Fibroblast of villous mesenchyme (primary cell): Measurements from ENCODE around the gene PGC. TPM values are rescaled to one million over a fixed set of nuclear protein-coding genes. Genes with fewer than 3 reads are reported as not detected.
A peak's percentile ranks its signal among the peaks of the same experiment; 100 is the strongest.

Experiments
- DNase-seq: peaks from one replicate; pipeline ENCODE4 v3.0.0-alpha.2; 2010; ENCODE audit warnings: low read depth
- H3K4me3 ChIP-seq: 2 replicates; pipeline ENCODE4 v1.5.1; 2011; ENCODE audit warnings: low read depth, mild to moderate bottlenecking, low read length
- total RNA-seq: library from RNA; depleted of rRNA; stranded (reverse); fragments of >200 nt; gene quantifications from 2 replicates; pipeline ENCODE4 v1.2.3, GENCODE V29; 2012
- TF ChIP-seq, protein P1 (sequence below): IDR thresholded peaks from 2 replicates; pipeline ENCODE4 v1.5.1; 2012; ENCODE audit warnings: low read depth, mild to moderate bottlenecking, low read length; ENCODE audit not compliant: insufficient read depth

The PGC gene
- total RNA-seq, 1 donor: not detected

DNA sequence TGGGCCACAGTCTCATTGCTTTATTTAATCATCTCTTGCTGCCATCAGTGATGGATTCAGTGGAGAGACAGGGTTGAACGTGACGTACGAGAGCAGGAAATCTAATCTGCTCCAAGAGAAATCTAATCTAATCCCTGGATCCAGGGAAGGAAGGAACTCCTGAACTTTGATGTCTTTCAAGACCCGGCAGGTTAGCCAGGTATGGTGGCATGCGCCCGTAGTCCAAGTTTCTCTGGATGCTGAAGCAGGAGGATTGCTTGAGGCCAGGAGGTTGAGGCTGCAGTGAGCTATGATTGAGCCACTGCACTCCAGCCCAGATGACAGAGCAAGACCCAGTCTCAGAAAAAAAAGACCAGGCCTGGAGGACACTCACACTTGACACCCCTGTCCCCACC lies 11.4 kb upstream of the PGC start:
- DNase-seq: no peak
- H3K4me3 ChIP-seq: no peak overlapping the region
- TF ChIP-seq, protein P1, sequence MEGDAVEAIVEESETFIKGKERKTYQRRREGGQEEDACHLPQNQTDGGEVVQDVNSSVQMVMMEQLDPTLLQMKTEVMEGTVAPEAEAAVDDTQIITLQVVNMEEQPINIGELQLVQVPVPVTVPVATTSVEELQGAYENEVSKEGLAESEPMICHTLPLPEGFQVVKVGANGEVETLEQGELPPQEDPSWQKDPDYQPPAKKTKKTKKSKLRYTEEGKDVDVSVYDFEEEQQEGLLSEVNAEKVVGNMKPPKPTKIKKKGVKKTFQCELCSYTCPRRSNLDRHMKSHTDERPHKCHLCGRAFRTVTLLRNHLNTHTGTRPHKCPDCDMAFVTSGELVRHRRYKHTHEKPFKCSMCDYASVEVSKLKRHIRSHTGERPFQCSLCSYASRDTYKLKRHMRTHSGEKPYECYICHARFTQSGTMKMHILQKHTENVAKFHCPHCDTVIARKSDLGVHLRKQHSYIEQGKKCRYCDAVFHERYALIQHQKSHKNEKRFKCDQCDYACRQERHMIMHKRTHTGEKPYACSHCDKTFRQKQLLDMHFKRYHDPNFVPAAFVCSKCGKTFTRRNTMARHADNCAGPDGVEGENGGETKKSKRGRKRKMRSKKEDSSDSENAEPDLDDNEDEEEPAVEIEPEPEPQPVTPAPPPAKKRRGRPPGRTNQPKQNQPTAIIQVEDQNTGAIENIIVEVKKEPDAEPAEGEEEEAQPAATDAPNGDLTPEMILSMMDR: no peak

GRCh38 chr6:41757931-41758640 lies 10.9 kb upstream of the PGC start:
- no peak overlapping the region for H3K4me3 ChIP-seq
- TF ChIP-seq, protein P1: no peak
- DNase-seq: no peak

DNA sequence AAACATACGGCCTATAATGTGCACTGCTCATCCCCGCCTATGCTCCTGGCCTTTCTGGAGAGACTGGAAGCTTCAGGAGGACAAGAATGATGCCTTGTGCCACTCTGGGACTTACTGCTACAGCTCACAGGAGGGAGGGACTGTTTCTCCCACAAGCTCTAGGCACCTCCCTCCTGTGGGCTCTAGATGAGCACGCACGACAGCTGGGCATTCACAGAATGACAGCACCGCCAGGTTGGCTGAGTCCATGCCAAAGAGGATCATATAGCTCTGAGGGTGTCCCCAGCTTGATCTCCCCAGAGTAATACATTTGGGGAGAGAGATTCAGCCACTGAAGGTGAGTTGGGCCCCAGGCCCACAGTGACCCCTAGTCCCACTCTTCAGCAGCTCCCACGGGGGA lies 10.1 kb upstream of the PGC start:
- TF ChIP-seq, protein P1: no peak
- DNase-seq: no peak
- no peak overlapping the region for H3K4me3 ChIP-seq

- no peak overlapping the region for H3K4me3 ChIP-seq
- no peak for DNase-seq
- TF ChIP-seq, protein P1: no peak
Observed at GRCh38 chr6:41756354-41756753, 9.2 kb upstream of the PGC start.

DNA sequence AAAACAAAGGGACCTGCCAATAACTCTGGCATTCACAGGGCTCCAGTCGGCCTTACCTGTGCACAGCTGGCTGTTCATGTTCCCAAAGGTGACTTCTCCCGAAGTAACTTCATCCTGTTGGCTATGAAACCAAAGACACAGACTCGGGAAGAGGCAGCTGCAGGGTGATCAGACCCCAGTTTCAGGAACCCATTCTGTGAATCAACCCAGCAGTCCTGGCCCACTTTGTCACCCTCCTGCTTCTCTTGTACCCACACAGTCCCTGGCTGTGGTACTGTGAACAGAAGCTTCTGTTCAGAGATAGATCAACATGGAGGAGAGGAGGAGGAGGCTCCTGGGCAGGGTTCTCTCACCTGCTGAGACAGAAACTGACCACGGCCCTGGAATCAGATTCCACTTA lies 8.7 kb upstream of the PGC start:
- no peak overlapping the region for H3K4me3 ChIP-seq
- DNase-seq: no peak
- TF ChIP-seq, protein P1: no peak

- TF ChIP-seq, protein P1: no peak
- H3K4me3 ChIP-seq: no peak overlapping the region
- DNase-seq: no peak
Observed at GRCh38 chr6:41750374-41750773, 3.2 kb upstream of the PGC start.

- TF ChIP-seq, protein P1: no peak
- H3K4me3 ChIP-seq: no peak overlapping the region
- DNase-seq: peak; percentile 70
Observed at GRCh38 chr6:41748542-41748941, 1.3 kb upstream of the PGC start.
